GM12864 (cell line): Measurements from ENCODE around the gene ELF2.
"Not testable (repeated sequence)": the region's sequence is repeated elsewhere in the genome, so short reads cannot be mapped to it uniquely, and the experiment has no call there.

Experiments used
- DNase-seq: peaks from one replicate; pipeline ENCODE4 v3.0.0-alpha.2; 2011; ENCODE audit warnings: low read depth
- H3K4me3 ChIP-seq: 2 replicates; pipeline ENCODE4 v1.5.1; 2011; ENCODE audit warnings: mild to moderate bottlenecking, low read depth, low read length, control low read depth
- CTCF ChIP-seq: IDR thresholded peaks from 2 replicates; pipeline ENCODE4 v1.5.1; 2011; ENCODE audit warnings: low read depth, mild to moderate bottlenecking, moderate library complexity, low read length, control low read depth, inconsistent platforms; ENCODE audit errors: missing control alignments

Gene ELF2

GRCh38 chr4:139017861-139018260, 159.2 kb downstream of the ELF2 start:
- no peak for TF ChIP-seq CTCF
- peak overlapping the region; percentile 16; the same call in 1 of the 2 replicates for H3K4me3 ChIP-seq

GRCh38 chr4:139015948-139016471, 161.0 kb downstream of the ELF2 start:
- peak overlapping the region; percentile 98 for H3K4me3 ChIP-seq
- no peak for TF ChIP-seq CTCF
- peak; percentile 37 for DNase-seq

More at GRCh38 chr4:139017861-139018260, 159.2 kb downstream of the ELF2 start:
- DNase-seq: no peak

DNA sequence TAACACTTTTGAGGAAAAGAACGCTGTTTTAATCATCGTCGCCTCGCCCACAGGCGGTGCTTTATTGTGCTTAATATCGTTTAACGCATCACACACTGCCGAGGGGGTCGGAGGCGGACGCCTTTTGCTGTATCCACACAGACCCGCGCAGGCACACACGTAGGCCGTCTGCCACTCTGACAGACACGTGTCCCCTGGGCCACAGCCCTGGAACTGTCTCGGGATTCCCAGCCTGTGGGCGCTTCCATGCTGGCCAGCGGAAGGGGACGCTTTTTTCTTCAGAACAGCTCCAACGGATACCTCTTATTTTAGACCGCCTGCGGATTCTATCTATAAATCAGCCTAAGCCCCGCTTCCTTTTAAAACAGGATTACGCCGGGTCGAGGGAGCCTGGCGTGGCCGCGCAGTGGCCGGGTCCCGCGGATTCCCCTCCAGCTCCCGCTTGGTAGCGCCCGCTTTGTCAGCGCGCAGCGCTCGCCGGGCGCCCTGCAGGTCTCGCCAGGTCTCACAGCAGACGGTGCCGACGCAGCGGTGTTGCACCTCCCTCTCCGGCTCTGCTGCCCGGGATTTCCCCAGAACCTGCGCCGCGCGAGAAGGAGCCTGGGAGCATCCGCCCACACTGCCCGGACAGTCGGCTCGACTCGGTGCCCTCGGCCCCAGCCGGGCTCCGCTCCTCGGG, 161.6 kb downstream of the ELF2 start, which contains the start of gene NOCT:
NOCT (plus strand) TSS at position 513 of the 679 bp plus-strand sequence. CDS start 201 bp downstream, outside the sequence.
- no peak for TF ChIP-seq CTCF
- peak; percentile 92 for DNase-seq
- peak within 1 kb of the TSS; percentile 98 for H3K4me3 ChIP-seq

DNA sequence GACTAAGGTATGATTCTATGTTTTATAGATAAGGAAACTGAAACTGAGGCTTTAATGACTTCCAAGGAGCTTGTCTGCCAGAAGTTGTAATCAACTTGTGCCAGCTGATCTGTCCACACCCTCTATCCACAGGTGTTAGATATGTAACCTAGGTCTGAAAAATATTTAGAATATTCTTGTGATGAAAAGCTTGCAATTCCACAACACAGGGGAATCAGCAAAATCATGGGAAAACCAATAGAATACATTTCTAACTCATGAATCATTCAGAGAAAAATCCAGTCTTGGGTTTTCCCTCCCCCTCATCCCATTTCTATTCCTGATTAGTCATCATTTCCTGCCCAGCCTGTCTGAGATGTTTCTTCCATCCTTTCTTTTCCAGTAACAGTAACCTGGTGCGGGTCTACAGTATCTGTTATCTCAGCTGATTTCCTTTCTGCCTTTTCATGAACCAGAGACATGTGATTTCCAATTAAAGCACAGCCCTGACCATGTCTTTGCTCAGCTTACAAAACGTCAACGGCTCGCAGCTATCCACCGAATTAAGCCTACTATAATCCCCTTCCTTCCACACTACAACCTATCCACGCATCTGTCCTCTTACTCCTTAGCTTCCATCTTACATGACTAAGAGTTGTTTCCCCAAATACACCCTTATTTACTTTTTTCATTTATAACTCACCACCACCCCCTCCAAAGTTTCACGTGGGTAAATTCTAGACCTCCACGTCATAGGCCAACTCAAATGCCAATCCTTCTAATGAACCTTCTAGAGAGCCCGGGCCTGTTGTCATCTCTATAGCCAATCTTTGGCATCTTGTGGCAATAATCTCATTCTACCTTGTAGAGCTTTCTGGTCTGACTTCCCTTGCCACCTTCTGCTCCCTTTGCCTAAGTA, 162.4 kb downstream of the ELF2 start:
- no peak for DNase-seq
- H3K4me3 ChIP-seq: peak overlapping the region; percentile 98
- TF ChIP-seq CTCF: no peak

GRCh38 chr4:139011225-139011950, 165.6 kb downstream of the ELF2 start:
- H3K4me3 ChIP-seq: no peak overlapping the region
- DNase-seq: no peak
- no peak for TF ChIP-seq CTCF

GRCh38 chr4:139009702-139010101, 167.3 kb downstream of the ELF2 start:
- DNase-seq: no peak
- H3K4me3 ChIP-seq: no peak overlapping the region
- TF ChIP-seq CTCF: no peak

- not testable (repeated sequence) for H3K4me3 ChIP-seq
Measured at GRCh38 chr4:139008278-139008677, 168.7 kb downstream of the ELF2 start.

More at GRCh38 chr4:139008278-139008677, 168.7 kb downstream of the ELF2 start:
- DNase-seq: not testable (repeated sequence)
